Activated B cell treated with CpG ODN at 0.5 μM for 24 hours (primary cell): Measurements from ENCODE around the gene ATP2B1. TPM values are rescaled to one million over a fixed set of nuclear protein-coding genes. Genes with fewer than 3 reads are reported as not detected.
A peak's percentile ranks its signal among the peaks of the same experiment; 100 is the strongest.

Experiments
- ATAC-seq: fragments of 200-7000 bp; cut with Tn5 transposase; one replicate; pipeline ENCODE4 v1.10.0; 2021; ENCODE audit warnings: low read depth, mild to moderate bottlenecking, moderate library complexity
- CTCF ChIA-PET: fragments of 350-600 bp; sonication (Branson Sonifier 250); formaldehyde crosslinking; loops from one replicate; lab custom pipeline; 2021; ENCODE audit warnings: antibody characterized with exemption; lab: Charles Lee
- POLR2A ChIA-PET: fragments of 350-600 bp; sonication (Branson Sonifier 250); formaldehyde crosslinking; loops from one replicate; lab custom pipeline; 2021; ENCODE audit warnings: antibody characterized with exemption; lab: Charles Lee
- DNase-seq: peaks from one replicate; pipeline ENCODE4 v3.0.0; 2022
- H3K27ac Mint-ChIP-seq: one replicate; pipeline ENCODE4 v1.8.0; 2020; ENCODE audit warnings: mixed read lengths
- H3K27me3 Mint-ChIP-seq: one replicate; pipeline ENCODE4 v1.8.0; 2021; ENCODE audit warnings: mixed read lengths
- H3K36me3 Mint-ChIP-seq: one replicate; pipeline ENCODE4 v1.8.0; 2021; ENCODE audit warnings: low read depth, mixed read lengths
- H3K4me1 Mint-ChIP-seq: one replicate; pipeline ENCODE4 v1.8.0; 2021; ENCODE audit warnings: mixed read lengths
- H3K4me3 Mint-ChIP-seq: one replicate; pipeline ENCODE4 v1.8.0; 2020; ENCODE audit warnings: mild to moderate bottlenecking, mixed read lengths
- H3K9me3 Mint-ChIP-seq: one replicate; pipeline ENCODE4 v1.8.0; 2020; ENCODE audit warnings: mixed read lengths
- intact Hi-C: fragments of 100-400 bp; cut with micrococcal nuclease; formaldehyde crosslinking; loops from one replicate; pipeline ENCODE4 v1.15.1; 2024
- total RNA-seq: library from RNA; stranded (reverse); gene quantifications from 2 replicates; pipeline ENCODE4 v1.2.3, GENCODE V29; 2022
- TF ChIP-seq, protein P1 (sequence below): fragments of 200-600 bp; IDR thresholded peaks from one replicate; pipeline ENCODE4 v1.8.0; 2022; ENCODE audit warnings: antibody characterized with exemption, mild to moderate bottlenecking

Gene ATP2B1
- total RNA-seq, 1 donor from 2014 or later: 136 TPM

DNA sequence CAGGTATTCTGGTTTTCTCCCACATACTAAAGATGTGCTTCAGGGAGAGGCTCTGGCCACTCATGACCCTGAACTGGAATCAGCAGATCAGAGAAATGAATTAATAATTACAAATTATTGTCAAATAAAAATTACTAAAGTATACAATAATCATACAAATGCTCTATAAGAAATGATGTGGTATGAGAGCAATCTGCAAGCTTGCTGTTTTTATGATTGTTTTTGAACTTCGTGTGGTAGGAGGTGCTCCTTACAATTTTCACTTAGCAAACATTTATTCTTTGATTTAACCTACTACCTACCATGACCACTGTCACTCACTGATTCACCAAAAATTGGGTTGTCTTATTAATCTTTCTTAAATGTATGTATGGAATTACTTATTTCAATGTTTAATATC is 16.2 kb downstream of the ATP2B1 start:
- Mint-ChIP-seq H3K4me1 (peaks cover 88% of the 10 kb centered on the region), H3K4me3 (no peak overlapping the region), H3K27me3 (no peaks in the 10 kb centered on the region), H3K36me3 (peaks cover 19% of the 10 kb centered on the region), H3K9me3 (no peaks in the 10 kb centered on the region), H3K27ac (no peak overlapping the region)
- TF ChIP-seq, protein P1, sequence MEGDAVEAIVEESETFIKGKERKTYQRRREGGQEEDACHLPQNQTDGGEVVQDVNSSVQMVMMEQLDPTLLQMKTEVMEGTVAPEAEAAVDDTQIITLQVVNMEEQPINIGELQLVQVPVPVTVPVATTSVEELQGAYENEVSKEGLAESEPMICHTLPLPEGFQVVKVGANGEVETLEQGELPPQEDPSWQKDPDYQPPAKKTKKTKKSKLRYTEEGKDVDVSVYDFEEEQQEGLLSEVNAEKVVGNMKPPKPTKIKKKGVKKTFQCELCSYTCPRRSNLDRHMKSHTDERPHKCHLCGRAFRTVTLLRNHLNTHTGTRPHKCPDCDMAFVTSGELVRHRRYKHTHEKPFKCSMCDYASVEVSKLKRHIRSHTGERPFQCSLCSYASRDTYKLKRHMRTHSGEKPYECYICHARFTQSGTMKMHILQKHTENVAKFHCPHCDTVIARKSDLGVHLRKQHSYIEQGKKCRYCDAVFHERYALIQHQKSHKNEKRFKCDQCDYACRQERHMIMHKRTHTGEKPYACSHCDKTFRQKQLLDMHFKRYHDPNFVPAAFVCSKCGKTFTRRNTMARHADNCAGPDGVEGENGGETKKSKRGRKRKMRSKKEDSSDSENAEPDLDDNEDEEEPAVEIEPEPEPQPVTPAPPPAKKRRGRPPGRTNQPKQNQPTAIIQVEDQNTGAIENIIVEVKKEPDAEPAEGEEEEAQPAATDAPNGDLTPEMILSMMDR: no peak
- DNase-seq (no peak), ATAC-seq (no peak)
- ChIA-PET POLR2A (no interaction called here), CTCF (no interaction called here)
- intact Hi-C loops: no loop called here

DNA sequence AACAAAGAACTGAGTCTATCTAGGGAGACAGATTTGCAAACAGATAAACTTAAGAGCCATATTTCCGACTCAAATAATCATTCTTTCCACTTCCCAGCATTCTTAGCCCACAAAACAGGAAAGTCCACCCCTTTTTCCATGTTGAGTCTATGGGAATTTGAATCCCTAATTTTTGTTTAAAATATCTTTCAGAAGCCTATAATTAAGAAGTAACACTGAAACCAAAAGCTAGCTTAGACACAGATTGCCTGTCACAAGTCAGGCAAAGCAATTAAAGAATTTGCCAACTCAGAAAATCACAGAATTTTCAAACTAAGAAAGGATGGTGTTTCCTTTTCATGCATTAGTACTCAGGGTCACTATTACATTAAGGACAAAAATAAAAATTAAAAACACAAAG is 17.0 kb downstream of the ATP2B1 start:
- CTCF ChIA-PET: no interaction called here
- TF ChIP-seq, protein P1: no peak
- H3K27me3 Mint-ChIP-seq: no peaks in the 10 kb centered on the region
- H3K4me3 Mint-ChIP-seq: peak overlapping the region; percentile 38
- intact Hi-C loops: no loop called here
- no peak for ATAC-seq
- DNase-seq: no peak
- peaks cover 15% of the 10 kb centered on the region for H3K36me3 Mint-ChIP-seq
- H3K4me1 Mint-ChIP-seq: peaks cover 86% of the 10 kb centered on the region
- H3K9me3 Mint-ChIP-seq: no peaks in the 10 kb centered on the region
- no peak overlapping the region for H3K27ac Mint-ChIP-seq
- POLR2A ChIA-PET: no interaction called here

DNA sequence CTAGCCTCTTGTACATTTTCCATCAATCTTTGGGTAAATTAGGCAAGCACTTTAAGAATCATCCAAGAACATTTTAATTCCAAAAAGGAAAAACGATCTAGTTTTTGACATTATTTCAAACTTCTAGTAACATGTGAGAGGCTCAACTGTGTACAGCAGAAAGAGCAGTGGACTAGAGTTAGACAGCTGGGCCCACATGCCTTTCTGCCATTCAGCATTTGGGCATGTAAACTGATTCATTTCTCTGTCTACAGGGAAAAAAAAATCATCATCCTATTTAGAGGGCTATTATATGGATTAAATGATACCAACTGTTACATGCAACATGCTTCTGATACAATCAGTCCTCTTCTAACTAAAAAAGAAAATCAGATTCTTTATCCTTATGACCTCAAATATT is 17.7 kb downstream of the ATP2B1 start:
- no peaks in the 10 kb centered on the region for H3K9me3 Mint-ChIP-seq

GRCh38 chr12:89689306-89689705 is 19.3 kb downstream of the ATP2B1 start:
- Mint-ChIP-seq H3K4me1 (peaks cover 87% of the 10 kb centered on the region), H3K36me3 (peaks cover 22% of the 10 kb centered on the region), H3K27ac (peak overlapping the region; percentile 10), H3K4me3 (no peak overlapping the region), H3K27me3 (no peaks in the 10 kb centered on the region), H3K9me3 (no peaks in the 10 kb centered on the region)
- TF ChIP-seq, protein P1: no peak
- DNase-seq (no peak), ATAC-seq (no peak)
- ChIA-PET CTCF (no interaction called here), POLR2A (interaction anchor here (3.4 kb wide), 1 partner anchor 20 kb away, joined by 17 read pairs; the partner anchor contains the start of gene ATP2B1)
- intact Hi-C loops: loop anchor here (2.0 kb wide), 1 partner anchor 15 kb away; no protein-coding TSS in a partner anchor

More for the DNA sequence above, 17.7 kb downstream of the ATP2B1 start:
- ChIA-PET POLR2A (interaction anchor here (0.6 to 3.4 kb wide), 2 partner anchors 19 to 91 kb away, joined by 5 to 17 read pairs; partner anchors contain the start of gene ATP2B1), CTCF (no interaction called here)
- DNase-seq (no peak), ATAC-seq (no peak)
- TF ChIP-seq, protein P1: no peak
- no peak overlapping the region for H3K4me3 Mint-ChIP-seq
- H3K36me3 Mint-ChIP-seq: peaks cover 16% of the 10 kb centered on the region
- intact Hi-C loops: no loop called here
- no peaks in the 10 kb centered on the region for H3K27me3 Mint-ChIP-seq
- peaks cover 86% of the 10 kb centered on the region for H3K4me1 Mint-ChIP-seq
- peak overlapping the region; percentile 50 for H3K27ac Mint-ChIP-seq

- Mint-ChIP-seq H3K4me1 (peaks cover 78% of the 10 kb centered on the region), H3K27ac (no peak overlapping the region), H3K4me3 (no peak overlapping the region), H3K36me3 (peaks cover 42% of the 10 kb centered on the region), H3K27me3 (no peaks in the 10 kb centered on the region), H3K9me3 (peaks cover 17% of the 10 kb centered on the region)
- ChIA-PET CTCF (no interaction called here), POLR2A (no interaction called here)
- TF ChIP-seq, protein P1: no peak
- DNase-seq (no peak), ATAC-seq (no peak)
- intact Hi-C loops: no loop called here
Observed at GRCh38 chr12:89686311-89686710, 22.3 kb downstream of the ATP2B1 start.
